HG03521 (cell line): Measurements from ENCODE around the gene MOGAT2.

ENCODE experiments used
- ATAC-seq: cut with Tn5 transposase; IDR thresholded peaks from one replicate; pipeline ENCODE4 v1.9.1; 2021; ENCODE audit warnings: mild to moderate bottlenecking, moderate library complexity; ENCODE audit not compliant: unreplicated experiment

The MOGAT2 gene

GRCh38 chr11:75776546-75776945 is 58.9 kb downstream of the MOGAT2 start:
- no peak for ATAC-seq

- ATAC-seq, result no peak
Observed at GRCh38 chr11:75777461-75778110, 59.9 kb downstream of the MOGAT2 start.

GRCh38 chr11:75778962-75779361 is 61.3 kb downstream of the MOGAT2 start:
- ATAC-seq, result no peak

- no peak for ATAC-seq
Observed at GRCh38 chr11:75779960-75780359, 62.3 kb downstream of the MOGAT2 start.

GRCh38 chr11:75780888-75781287 is 63.2 kb downstream of the MOGAT2 start:
- no peak for ATAC-seq

GRCh38 chr11:75781296-75781695 is 63.7 kb downstream of the MOGAT2 start:
- no peak for ATAC-seq

- no peak for ATAC-seq
Observed at GRCh38 chr11:75781831-75782230, 64.2 kb downstream of the MOGAT2 start.
